GM15510 (cell line): Measurements from ENCODE around the gene C2CD2.

Experiments
- POLR2A ChIP-seq: IDR thresholded peaks from 3 replicates; pipeline ENCODE4 v1.6.1; 2011; ENCODE audit warnings: borderline replicate concordance; ENCODE audit not compliant: insufficient read length; ENCODE audit errors: extremely low read depth

Gene C2CD2

GRCh38 chr21:41966872-41967621 lies 13.2 kb upstream of the C2CD2 start:
- TF ChIP-seq POLR2A, result no peak

GRCh38 chr21:41966041-41966833 lies 12.4 kb upstream of the C2CD2 start:
- no peak for TF ChIP-seq POLR2A

- no peak for TF ChIP-seq POLR2A
Measured at GRCh38 chr21:41965461-41966013, 11.7 kb upstream of the C2CD2 start.

GRCh38 chr21:41965045-41965444 lies 11.2 kb upstream of the C2CD2 start:
- no peak for TF ChIP-seq POLR2A

GRCh38 chr21:41964171-41964570 lies 10.4 kb upstream of the C2CD2 start:
- no peak for TF ChIP-seq POLR2A

GRCh38 chr21:41962425-41962966 lies 8.7 kb upstream of the C2CD2 start:
- TF ChIP-seq POLR2A, result no peak

GRCh38 chr21:41961753-41962152 lies 7.9 kb upstream of the C2CD2 start:
- no peak for TF ChIP-seq POLR2A

- TF ChIP-seq POLR2A, result no peak
Measured at GRCh38 chr21:41961282-41961701, 7.5 kb upstream of the C2CD2 start.

- TF ChIP-seq POLR2A, result no peak
Measured at GRCh38 chr21:41960386-41960785, 6.6 kb upstream of the C2CD2 start.

GRCh38 chr21:41958886-41959563 lies 5.2 kb upstream of the C2CD2 start:
- TF ChIP-seq POLR2A, result no peak

GRCh38 chr21:41957991-41958766 lies 4.4 kb upstream of the C2CD2 start:
- no peak for TF ChIP-seq POLR2A

- TF ChIP-seq POLR2A, result no peak
Measured at GRCh38 chr21:41956926-41957729, 3.3 kb upstream of the C2CD2 start.

GRCh38 chr21:41955516-41955915 lies 1.7 kb upstream of the C2CD2 start:
- TF ChIP-seq POLR2A, result no peak
